Left hindlimb (tissue), 1 donor: Measurements from ENCODE around the gene PLPPR3.
"Not testable (repeated sequence)": the region's sequence is repeated elsewhere in the genome, so short reads cannot be mapped to it uniquely, and the experiment has no call there.

Source experiments
- DNase-seq: peaks from one replicate; pipeline ENCODE4 v3.0.0-alpha.2; 2018

The PLPPR3 gene

GRCh38 chr19:825897-826644 is 4.3 kb upstream of the PLPPR3 start:
- DNase-seq = no peak

GRCh38 chr19:824885-825284 is 3.1 kb upstream of the PLPPR3 start:
- no peak for DNase-seq

- DNase-seq = peak; percentile 15
These were observed 1.9 kb upstream of the PLPPR3 start for GRCh38 chr19:823565-824121.

GRCh38 chr19:821231-821824 is 427 bp downstream of the PLPPR3 start:
- DNase-seq = no peak

GRCh38 chr19:820212-820611 is 1.5 kb downstream of the PLPPR3 start:
- DNase-seq = not testable (repeated sequence)

GRCh38 chr19:816500-816857 is 5.3 kb downstream of the PLPPR3 start:
- no peak for DNase-seq

GRCh38 chr19:815775-816499 is 5.8 kb downstream of the PLPPR3 start:
- DNase-seq = no peak

- no peak for DNase-seq
These were observed 6.5 kb downstream of the PLPPR3 start for GRCh38 chr19:815079-815774.

- DNase-seq = no peak
These were observed 7.3 kb downstream of the PLPPR3 start for GRCh38 chr19:814152-815078.

GRCh38 chr19:813219-814151 is 8.3 kb downstream of the PLPPR3 start:
- DNase-seq = no peak

GRCh38 chr19:812747-813218 is 9.0 kb downstream of the PLPPR3 start:
- no peak for DNase-seq

- no peak for DNase-seq
These were observed 9.6 kb downstream of the PLPPR3 start for GRCh38 chr19:812049-812746.

- DNase-seq = no peak
These were observed 10.2 kb downstream of the PLPPR3 start for GRCh38 chr19:811506-812048.

- peak; percentile 29 for DNase-seq
These were observed 10.8 kb downstream of the PLPPR3 start for GRCh38 chr19:810883-811489.

- peak; percentile 34 for DNase-seq
These were observed 11.5 kb downstream of the PLPPR3 start for GRCh38 chr19:810077-810855.

GRCh38 chr19:808423-808775 is 13.4 kb downstream of the PLPPR3 start:
- peak; percentile 23 for DNase-seq

- no peak for DNase-seq
These were observed 13.9 kb downstream of the PLPPR3 start for GRCh38 chr19:807627-808422.
